HCT116 (cell line): ENCODE data around the gene BDKRB1.

ENCODE experiments used
- ATF3 ChIP-seq: IDR thresholded peaks from 2 replicates; pipeline ENCODE4 v1.6.1; 2012
- CTCF ChIP-seq, 3 experiments: fragments of 200-600 bp in 1 of 3; sonication (generic) in 1 of 3; IDR thresholded peaks in 2 of 3; conservative IDR thresholded peaks in 1 of 3; 2 replicates each; pipeline ENCODE4 v1.5.1; 2012 to 2017; ENCODE audit warnings: low read depth in 2 of 3, low read length in 2 of 3, antibody characterized with exemption in 1 of 3, borderline replicate concordance in 1 of 3, control low read depth in 1 of 3, mild to moderate bottlenecking in 1 of 3, mixed read lengths in 1 of 3, mixed run types in 1 of 3, moderate library complexity in 1 of 3; ENCODE audit not compliant: insufficient read depth in 1 of 3
- YY1 ChIP-seq: IDR thresholded peaks from 2 replicates; pipeline ENCODE4 v1.6.1; 2011; ENCODE audit warnings: low read length, low read depth, moderate library complexity, mild to moderate bottlenecking; ENCODE audit not compliant: insufficient replicate concordance; ENCODE audit errors: extremely low read depth
- ZFX ChIP-seq: fragments of 450-650 bp; IDR thresholded peaks from 2 replicates; pipeline ENCODE4 v1.6.1; 2017

GRCh38 chr14:96224480-96225096, 31.4 kb upstream of the BDKRB1 start:
- no peak for TF ChIP-seq YY1
- TF ChIP-seq CTCF (IDR thresholded peaks at IDR 0.05 in 2 of 3, conservative IDR thresholded peaks at IDR 0.05 in 1 of 3; ENCODE audit: borderline replicate concordance in 1 of 3, insufficient read depth in 1 of 3, low read depth in 2 of 3, low read length in 2 of 3) = no peak
- TF ChIP-seq ZFX = no peak
- TF ChIP-seq ATF3 = no peak
